HUES64 (cell line): ENCODE data around the gene SKIC8. TPM values are rescaled to one million over a fixed set of nuclear protein-coding genes. Genes with fewer than 3 reads are reported as not detected.

Experiments
- H3K27ac ChIP-seq: 2 replicates; pipeline ENCODE4 v1.7.0; 2013; ENCODE audit warnings: low read depth, low read length, inconsistent platforms
- H3K27me3 ChIP-seq: 2 replicates; pipeline ENCODE4 v1.6.1; 2013; ENCODE audit warnings: mild to moderate bottlenecking, low read length; ENCODE audit not compliant: insufficient read depth
- H3K36me3 ChIP-seq: 2 replicates; pipeline ENCODE4 v1.6.1; 2013; ENCODE audit warnings: mild to moderate bottlenecking, low read length; ENCODE audit not compliant: insufficient read depth
- H3K4me1 ChIP-seq: 2 replicates; pipeline ENCODE4 v1.6.1; 2013; ENCODE audit warnings: mild to moderate bottlenecking, low read length, moderate library complexity; ENCODE audit not compliant: insufficient read depth
- H3K4me3 ChIP-seq: 2 replicates; pipeline ENCODE4 v1.5.1; 2013; ENCODE audit warnings: mild to moderate bottlenecking, low read length, moderate library complexity
- H3K9ac ChIP-seq: 2 replicates; pipeline ENCODE4 v1.6.1; 2013; ENCODE audit warnings: mild to moderate bottlenecking, low read depth, low read length
- H3K9me3 ChIP-seq: 2 replicates; pipeline ENCODE4 v1.6.1; 2013; ENCODE audit warnings: low read depth, low read length; ENCODE audit not compliant: insufficient read depth
- WGBS: fragments of 150-250, 120-280 bp; methylation state at CpG from one replicate; pipeline ENCODE4 v1.1.7; 2013; ENCODE audit warnings: missing lambda C conversion rate; 5-methylcytosine and 5-hydroxymethylcytosine counted together
- polyA plus RNA-seq, 2 experiments: library from polyadenylated mRNA; stranded (reverse); fragments of 50-300 nt; gene quantifications; one replicate each; pipeline ENCODE4 v1.2.3, GENCODE V29; 2013

SKIC8 gene
- 50.7 TPM for polyA plus RNA-seq (2013, experiment 1 of 2)
- polyA plus RNA-seq (2013, experiment 2 of 2): 50.0 TPM

DNA sequence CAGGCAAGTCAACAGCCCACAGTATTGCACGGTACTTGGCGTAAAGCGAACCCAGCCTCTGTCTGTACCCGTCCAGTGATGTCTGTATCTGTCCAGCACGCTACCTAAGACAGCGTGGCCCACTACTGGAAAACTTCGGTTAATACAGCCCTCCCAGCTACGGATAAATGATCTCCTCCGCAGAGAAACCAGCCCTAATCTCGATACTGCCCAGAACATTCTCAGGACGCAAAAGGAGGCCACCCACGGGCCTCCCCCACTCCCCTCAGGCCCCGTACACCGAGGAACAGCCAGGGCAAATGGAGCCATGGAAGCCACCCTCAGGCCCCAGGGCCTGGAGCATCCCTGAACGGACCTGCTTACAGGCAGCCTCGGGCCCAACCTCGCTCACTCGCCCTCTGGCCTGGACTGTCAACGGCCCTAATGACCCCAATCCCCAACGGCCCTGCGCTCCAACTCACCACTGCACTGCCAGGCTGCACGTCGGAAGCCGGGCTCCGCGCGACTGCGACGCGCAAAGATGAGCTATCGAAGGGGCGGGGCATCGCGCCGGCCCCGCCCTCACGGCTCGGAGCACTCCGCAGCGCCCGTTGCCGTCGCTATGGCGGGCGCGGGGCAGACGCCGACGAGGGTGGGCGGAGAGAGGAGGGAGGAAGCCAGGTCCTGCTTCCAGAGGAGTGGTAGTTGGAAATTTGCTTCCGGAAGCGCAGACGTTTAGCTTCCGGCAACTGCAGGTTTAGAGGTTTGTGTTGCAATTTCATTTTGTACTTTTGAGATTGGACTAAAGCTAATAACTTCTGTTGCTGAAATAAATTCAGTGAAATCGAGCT, at the start of gene SKIC8:
SKIC8 (minus strand) TSS at position 509 of the 830 bp plus-strand sequence. CDS start 3,923 bp downstream, outside the sequence.
- Histone ChIP-seq H3K9me3 (no peaks in the 10 kb centered on the region), H3K27me3 (peaks cover 16% of the 10 kb centered on the region), H3K27ac (peak within 1 kb of the TSS; percentile 80; the same call in 1 of the 2 replicates), H3K36me3 (peaks cover 6% of the 10 kb centered on the region), H3K4me1 (0 out of 2 replicates have a peak, but pooled peaks cover 4% of the 10 kb centered on the region), H3K4me3 (peak within 1 kb of the TSS; percentile 92), H3K9ac (peak within 1 kb of the TSS; percentile 81)
- WGBS: 1% methylated on average over 55 of the region's 55 CpGs

DNA sequence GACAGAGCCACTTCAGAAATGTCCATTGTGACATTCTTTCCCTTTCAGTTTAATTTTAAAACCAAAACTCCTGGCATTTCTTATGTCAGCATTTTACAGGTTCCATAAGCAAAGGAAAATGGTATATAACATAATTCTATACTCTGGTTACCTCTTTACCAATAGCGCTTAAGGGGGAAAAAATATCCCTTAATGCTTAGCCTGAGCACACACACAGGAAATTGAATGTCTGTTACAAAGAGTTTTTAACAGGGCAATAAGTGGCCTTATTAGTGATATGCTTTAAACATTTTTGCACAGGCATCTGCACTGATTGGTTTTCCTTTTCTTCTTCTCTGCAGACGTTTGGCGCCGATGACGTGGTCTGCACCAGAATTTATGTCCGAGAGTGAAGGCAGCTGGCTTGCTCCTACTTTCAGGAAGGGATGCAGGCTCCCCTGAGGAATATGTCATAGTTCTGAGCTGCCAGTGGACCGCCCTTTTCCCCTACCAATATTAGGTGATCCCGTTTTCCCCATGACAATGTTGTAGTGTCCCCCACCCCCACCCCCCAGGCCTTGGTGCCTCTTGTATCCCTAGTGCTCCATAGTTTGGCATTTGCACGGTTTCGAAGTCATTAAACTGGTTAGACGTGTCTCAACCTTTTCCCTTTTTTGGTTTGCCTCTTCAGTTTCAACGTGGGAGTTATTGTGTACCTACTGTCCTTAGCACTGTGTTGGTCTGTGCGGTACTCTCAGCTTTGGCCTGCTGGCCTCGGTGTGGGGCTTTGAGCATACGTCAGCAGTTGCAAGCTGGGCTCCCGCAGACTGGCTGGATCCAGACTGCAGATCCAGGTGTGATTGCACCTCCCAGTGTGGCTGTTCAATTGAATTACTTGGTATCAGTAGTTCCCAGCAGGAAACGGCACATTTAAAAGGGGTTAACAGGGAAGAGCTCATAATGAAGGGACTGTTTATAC, 48.5 kb upstream of the SKIC8 start:
- H3K9ac ChIP-seq: no peak overlapping the region
- 86% methylated on average over 17 of the region's 17 CpGs for WGBS
- H3K4me1 ChIP-seq: 0 out of 2 replicates have a peak, but pooled peaks cover 5% of the 10 kb centered on the region
- peaks cover 50% of the 10 kb centered on the region for H3K36me3 ChIP-seq
- H3K27ac ChIP-seq: no peak overlapping the region
- H3K4me3 ChIP-seq: no peak overlapping the region
- no peaks in the 10 kb centered on the region for H3K9me3 ChIP-seq
- no peaks in the 10 kb centered on the region for H3K27me3 ChIP-seq

DNA sequence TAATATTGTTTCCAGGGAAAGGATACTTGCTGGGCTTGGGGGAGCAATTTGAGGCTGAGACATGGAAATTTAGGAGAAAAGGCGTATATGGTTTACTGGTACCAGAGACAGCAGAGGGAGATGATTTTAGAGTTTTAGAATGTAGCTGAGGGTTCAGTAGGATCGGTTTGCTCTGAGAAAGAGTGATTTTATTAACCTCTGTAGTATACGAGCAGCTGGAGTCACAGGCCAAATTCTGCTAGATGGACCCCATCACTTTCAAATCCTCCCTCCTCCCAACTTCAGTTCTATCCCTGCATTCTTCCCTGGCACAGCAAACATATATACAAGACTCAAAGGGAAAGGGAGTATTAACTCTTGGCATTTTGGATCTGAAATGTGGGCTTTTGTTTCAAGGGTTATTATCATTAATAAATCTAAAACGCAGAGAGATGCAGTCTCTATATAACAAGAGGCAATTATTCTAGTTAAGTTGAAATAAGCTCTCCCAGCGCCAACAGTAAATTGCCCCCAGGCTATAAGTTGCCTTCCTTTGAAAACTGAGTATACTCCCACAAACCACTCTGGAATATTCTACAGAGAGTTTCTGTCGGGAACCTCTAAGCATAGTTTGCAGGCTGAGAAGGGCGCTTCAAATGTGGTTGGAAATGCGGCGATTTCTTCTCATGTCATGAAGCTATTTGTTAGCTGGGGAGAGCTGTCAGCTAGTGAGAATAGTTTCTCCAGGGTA, 46.2 kb upstream of the SKIC8 start:
- Histone ChIP-seq H3K27me3 (peaks cover 18% of the 10 kb centered on the region), H3K4me3 (no peak overlapping the region), H3K4me1 (peaks cover 16% of the 10 kb centered on the region; the same call in 1 of the 2 replicates), H3K36me3 (peaks cover 53% of the 10 kb centered on the region), H3K9ac (no peak overlapping the region), H3K27ac (no peak overlapping the region), H3K9me3 (no peaks in the 10 kb centered on the region)
- 94% methylated on average over 8 of the region's 9 CpGs for WGBS

DNA sequence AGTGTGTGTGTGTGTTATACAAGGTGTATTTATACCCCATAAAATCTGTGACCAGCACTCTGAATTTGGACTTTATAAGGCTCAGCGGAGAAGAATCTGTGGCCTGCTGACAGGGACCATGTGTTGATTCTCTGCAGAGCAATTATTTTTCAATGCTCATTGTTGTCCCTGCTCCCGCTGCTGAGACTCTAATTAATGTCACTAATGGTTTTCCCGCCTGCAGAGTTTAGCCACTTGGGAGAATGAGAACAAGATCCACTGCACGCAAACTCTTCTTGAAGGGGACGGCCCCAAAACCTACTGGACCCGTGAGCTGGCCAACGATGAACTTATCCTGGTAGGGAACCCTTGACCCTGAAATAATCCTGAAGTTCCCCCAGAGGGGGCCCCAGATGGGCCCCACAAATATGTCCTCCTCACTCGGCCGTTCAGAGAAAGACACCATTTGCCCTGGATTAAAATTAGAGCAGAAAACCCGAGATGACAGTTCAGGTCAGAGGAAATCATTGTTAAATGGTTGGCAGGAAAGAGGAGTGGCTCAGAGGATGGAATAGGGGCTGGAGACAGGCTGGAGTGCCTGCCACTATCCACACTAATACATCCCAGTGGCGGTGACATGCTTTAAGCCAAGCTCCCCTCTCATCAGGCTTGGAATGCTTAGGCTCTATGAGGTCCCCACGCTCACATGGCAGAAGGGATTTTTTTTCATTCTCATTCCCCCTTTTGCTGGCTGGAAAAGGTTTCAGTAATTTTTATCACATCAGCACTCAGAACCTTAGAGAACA, 44.1 kb upstream of the SKIC8 start:
- H3K27me3 ChIP-seq: peaks cover 37% of the 10 kb centered on the region
- no peak overlapping the region for H3K27ac ChIP-seq
- 90% methylated on average over 12 of the region's 12 CpGs for WGBS

DNA sequence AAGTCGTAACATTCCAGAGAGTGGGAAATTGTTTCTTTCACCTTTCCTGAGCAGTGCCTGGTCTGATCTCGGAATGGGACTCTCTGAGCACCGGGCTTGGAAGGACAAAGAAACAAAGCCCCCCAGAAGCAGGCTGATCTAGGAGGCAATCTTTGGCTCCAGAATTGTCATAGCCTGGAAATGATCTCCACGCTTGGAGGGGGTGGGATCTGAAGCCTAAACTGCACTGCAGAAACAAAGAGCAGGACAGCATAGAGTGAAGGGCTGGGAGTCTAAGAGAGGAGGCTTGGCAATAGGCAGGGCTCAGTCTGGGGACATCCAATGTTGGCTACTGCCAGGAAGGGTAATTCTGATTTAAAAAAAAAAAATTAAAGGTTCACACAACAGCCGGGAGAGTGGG, 42.6 kb upstream of the SKIC8 start:
- Histone ChIP-seq H3K36me3 (peaks cover 36% of the 10 kb centered on the region), H3K9me3 (no peaks in the 10 kb centered on the region), H3K4me1 (peaks cover 15% of the 10 kb centered on the region; the same call in 1 of the 2 replicates), H3K9ac (peak overlapping the region; percentile 41; the same call in 1 of the 2 replicates), H3K27me3 (peaks cover 41% of the 10 kb centered on the region), H3K27ac (no peak overlapping the region), H3K4me3 (peak overlapping the region; percentile 69)
- WGBS: 52% methylated on average over 4 of the region's 5 CpGs

More for the DNA sequence above, 44.1 kb upstream of the SKIC8 start:
- no peak overlapping the region for H3K4me3 ChIP-seq
- no peak overlapping the region for H3K9ac ChIP-seq
- peaks cover 20% of the 10 kb centered on the region; the same call in 1 of the 2 replicates for H3K4me1 ChIP-seq
- peaks cover 49% of the 10 kb centered on the region for H3K36me3 ChIP-seq
- H3K9me3 ChIP-seq: no peaks in the 10 kb centered on the region

DNA sequence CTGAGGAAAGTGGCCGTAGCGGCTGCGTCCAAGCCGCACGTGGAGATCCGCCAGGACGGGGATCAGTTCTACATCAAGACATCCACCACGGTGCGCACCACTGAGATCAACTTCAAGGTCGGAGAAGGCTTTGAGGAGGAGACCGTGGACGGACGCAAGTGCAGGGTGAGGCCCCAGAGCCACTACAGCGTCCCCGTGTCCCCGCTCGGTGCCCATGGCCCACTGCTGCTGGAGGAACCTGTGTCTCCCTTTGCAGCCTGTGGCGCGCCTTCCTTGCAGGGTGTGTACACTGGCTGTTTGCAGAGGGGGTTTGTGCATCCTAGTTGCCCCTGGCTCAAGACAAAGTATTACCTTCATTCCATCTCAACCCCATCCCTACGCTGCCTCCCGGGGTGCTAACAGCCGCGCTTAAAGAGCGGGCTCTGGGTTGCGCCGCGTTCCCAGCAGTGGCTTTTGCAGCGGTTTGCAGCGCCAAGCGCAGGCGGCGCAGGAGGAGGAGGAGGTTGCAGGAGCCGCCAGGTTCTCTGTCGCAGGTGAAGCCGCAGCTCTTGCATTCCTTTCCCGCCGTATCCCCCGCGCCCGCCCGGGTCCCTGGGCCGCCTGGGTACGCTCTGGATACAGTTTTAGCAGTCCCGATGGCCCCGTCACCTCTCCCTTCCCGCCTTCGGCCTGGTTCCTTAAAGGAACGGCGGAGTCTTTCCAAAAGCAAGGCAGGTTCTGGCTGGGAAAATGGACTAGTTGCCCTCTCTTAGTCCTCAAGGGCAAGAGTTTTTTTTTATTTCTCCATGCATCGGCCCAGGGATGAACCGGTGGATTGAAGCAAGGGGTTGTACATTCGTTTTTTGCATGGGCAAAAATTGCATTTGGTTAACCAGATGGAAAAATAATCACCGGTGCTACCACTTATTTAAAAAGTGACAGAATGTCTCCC, 41.9 kb upstream of the SKIC8 start:
- Histone ChIP-seq H3K4me3 (peak overlapping the region; percentile 69), H3K9ac (peak overlapping the region; percentile 57), H3K9me3 (no peaks in the 10 kb centered on the region), H3K36me3 (peaks cover 31% of the 10 kb centered on the region), H3K27ac (no peak overlapping the region), H3K27me3 (peaks cover 41% of the 10 kb centered on the region), H3K4me1 (peaks cover 15% of the 10 kb centered on the region; the same call in 1 of the 2 replicates)
- WGBS: 3% methylated on average over 53 of the region's 53 CpGs

DNA sequence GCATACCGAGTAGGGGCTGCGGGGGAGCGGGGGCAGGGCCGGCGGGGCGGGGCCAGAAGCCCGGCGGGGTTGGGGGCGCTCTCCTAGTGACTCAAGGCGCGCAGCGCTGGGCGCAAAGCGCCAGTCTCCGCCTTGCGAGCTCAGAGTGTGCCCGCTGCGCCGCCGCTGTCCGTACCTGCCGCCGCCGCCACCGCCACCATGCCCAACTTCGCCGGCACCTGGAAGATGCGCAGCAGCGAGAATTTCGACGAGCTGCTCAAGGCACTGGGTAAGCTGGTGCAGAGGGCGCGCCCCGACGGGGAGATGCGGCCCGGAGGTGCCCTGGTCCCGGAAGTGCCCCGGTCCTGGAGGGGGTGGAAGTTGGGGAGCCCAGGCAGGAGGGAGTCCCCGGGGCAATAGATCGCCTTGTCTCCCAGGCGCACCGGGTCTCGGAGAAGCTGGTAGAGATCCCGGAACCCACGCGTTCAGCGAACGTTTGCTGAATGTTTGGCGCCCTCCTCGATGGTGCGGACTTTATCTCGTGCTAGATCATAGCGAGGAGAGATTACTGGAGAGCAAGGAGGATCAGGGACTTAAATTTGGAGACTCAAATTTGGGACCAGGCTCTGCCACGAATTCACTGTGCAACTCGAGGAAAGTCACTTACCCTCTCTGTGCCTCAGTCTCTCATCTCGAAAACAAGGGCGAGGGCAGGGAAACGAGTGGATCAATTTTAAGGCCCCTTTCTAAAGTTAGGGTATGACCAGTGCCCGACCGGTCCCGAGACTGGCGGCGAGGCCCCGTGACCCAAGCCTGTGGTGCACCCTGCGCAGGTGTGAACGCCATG, 41.0 kb upstream of the SKIC8 start, which contains the start of gene CRABP1:
CRABP1 (plus strand) TSS at position 123 of the 826 bp plus-strand sequence; CDS start at position 199, 76 bp downstream.
- Histone ChIP-seq H3K27ac (no peak within 1 kb of the TSS), H3K9ac (peak within 1 kb of the TSS; percentile 57), H3K9me3 (no peaks in the 10 kb centered on the region), H3K4me1 (peaks cover 15% of the 10 kb centered on the region; the same call in 1 of the 2 replicates), H3K27me3 (peaks cover 41% of the 10 kb centered on the region), H3K4me3 (peak within 1 kb of the TSS; percentile 69), H3K36me3 (peaks cover 23% of the 10 kb centered on the region)
- 1% methylated on average over 67 of the region's 67 CpGs for WGBS

DNA sequence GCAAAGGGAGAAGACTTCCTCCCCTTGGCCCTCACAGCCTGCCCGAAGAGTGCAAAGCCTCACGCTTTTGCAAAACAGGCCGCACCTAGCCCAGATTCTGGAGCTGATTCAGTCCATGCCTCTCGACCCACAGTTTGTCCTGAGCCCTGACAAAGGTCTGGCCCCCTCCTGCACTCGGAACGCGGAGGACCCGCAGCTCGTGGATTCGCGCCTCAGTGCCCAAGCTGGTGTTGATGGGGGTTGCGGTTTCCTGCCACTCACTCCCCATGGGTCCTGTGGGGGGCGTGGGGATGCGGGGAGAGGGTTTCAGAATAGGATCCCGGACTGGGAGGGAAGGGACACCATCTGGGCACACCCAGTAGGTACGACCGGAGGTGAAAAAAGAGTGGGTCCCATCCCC, 40.1 kb upstream of the SKIC8 start:
- 61% methylated on average over 17 of the region's 17 CpGs for WGBS
- Histone ChIP-seq H3K27ac (no peak overlapping the region), H3K4me3 (peak overlapping the region; percentile 69), H3K4me1 (peaks cover 15% of the 10 kb centered on the region; the same call in 1 of the 2 replicates), H3K27me3 (peaks cover 41% of the 10 kb centered on the region), H3K9me3 (no peaks in the 10 kb centered on the region), H3K9ac (0 out of 2 replicates have a peak overlapping the region, but pooled peaks have one; percentile 13), H3K36me3 (peaks cover 16% of the 10 kb centered on the region)
